Fibroblast of lung (primary cell): ENCODE results near the gene CAMK2G. TPM values are rescaled to one million over a fixed set of nuclear protein-coding genes. Genes with fewer than 3 reads are reported as not detected.

ENCODE experiments used
- DNase-seq, 2 donors: peaks; one replicate each; pipeline versions ENCODE4 v3.0.0 to v3.0.0-alpha.2; 2010; ENCODE audit warnings: low read depth in 2 of 2
- H2AFZ ChIP-seq: 2 replicates; pipeline ENCODE4 v1.5.1; 2012; ENCODE audit warnings: low read length, control low read depth, inconsistent platforms
- H3K27ac ChIP-seq: 2 replicates; pipeline ENCODE4 v1.5.1; 2011; ENCODE audit warnings: low read length, control low read depth; ENCODE audit not compliant: insufficient read depth
- H3K27me3 ChIP-seq: 2 replicates; pipeline ENCODE4 v1.5.1; 2011; ENCODE audit warnings: mild to moderate bottlenecking, low read length; ENCODE audit not compliant: control insufficient read depth, insufficient read depth
- H3K36me3 ChIP-seq: 2 replicates; pipeline ENCODE4 v1.5.1; 2011; ENCODE audit warnings: low read length; ENCODE audit not compliant: control insufficient read depth, insufficient read depth
- H3K4me1 ChIP-seq: 2 replicates; pipeline ENCODE4 v1.5.1; 2011; ENCODE audit warnings: low read length; ENCODE audit not compliant: control insufficient read depth, insufficient read depth; ENCODE audit errors: extremely low read depth
- H3K4me2 ChIP-seq: 2 replicates; pipeline ENCODE4 v1.5.1; 2011; ENCODE audit warnings: low read length, control low read depth; ENCODE audit not compliant: insufficient read depth; ENCODE audit errors: extremely low read depth
- H3K4me3 ChIP-seq, 4 experiments: fragments of 200-600 bp in 1 of 4; sonication (generic) in 1 of 4; replicated peaks in 1 of 4; 2 replicates each; pipeline ENCODE4 v1.5.1; 2011 to 2016; ENCODE audit warnings: low read length in 4 of 4, low read depth in 3 of 4, mild to moderate bottlenecking in 3 of 4, control low read depth in 2 of 4, inconsistent platforms in 1 of 4, mixed read lengths in 1 of 4; ENCODE audit not compliant: insufficient read depth in 1 of 4; ENCODE audit errors: control extremely low read depth in 1 of 4
- H3K79me2 ChIP-seq: 2 replicates; pipeline ENCODE4 v1.5.1; 2012; ENCODE audit warnings: mild to moderate bottlenecking, low read length, inconsistent platforms; ENCODE audit not compliant: control insufficient read depth, insufficient read depth
- H3K9ac ChIP-seq: 2 replicates; pipeline ENCODE4 v1.5.1; 2011; ENCODE audit warnings: mild to moderate bottlenecking, low read length, control low read depth; ENCODE audit not compliant: insufficient read depth
- H3K9me3 ChIP-seq: 2 replicates; pipeline ENCODE4 v1.5.1; 2012; ENCODE audit warnings: low read depth, low read length; ENCODE audit not compliant: control insufficient read depth, insufficient read depth
- H4K20me1 ChIP-seq: 2 replicates; pipeline ENCODE4 v1.5.1; 2011; ENCODE audit warnings: low read length; ENCODE audit not compliant: control insufficient read depth, insufficient read depth; ENCODE audit errors: extremely low read depth
- CTCF ChIP-seq, 2 donors: IDR thresholded peaks in 1 of 2; conservative IDR thresholded peaks in 1 of 2; 1 replicate in 1 of 2; 2 replicates in 1 of 2; pipeline ENCODE4 v1.5.1; 2011 to 2012; ENCODE audit warnings: low read length in 2 of 2, control low read depth in 1 of 2, inconsistent platforms in 1 of 2, low read depth in 1 of 2, mild to moderate bottlenecking in 1 of 2
- EZH2 ChIP-seq: IDR thresholded peaks from 2 replicates; pipeline ENCODE4 v1.5.1; 2012; ENCODE audit warnings: low read length, control low read depth, mild to moderate bottlenecking; ENCODE audit errors: missing control alignments
- polyA plus RNA-seq, 2 donors: library from polyadenylated mRNA; depleted of rRNA in 1 of 2; stranded (reverse) in 1 of 2; unstranded in 1 of 2; fragments of >200 nt; gene quantifications; 2 replicates each; pipeline ENCODE4 v1.2.1, GENCODE V29; 2011 to 2012; ENCODE audit warnings: missing spikeins in 1 of 2
- total RNA-seq: library from RNA; depleted of rRNA; stranded (reverse); fragments of >200 nt; gene quantifications from 2 replicates; pipeline ENCODE4 v1.2.1, GENCODE V29; 2014

CAMK2G gene
- total and polyA plus RNA-seq, 2 donors (not counting 1 experiment from before 2014, with no cell fraction given), result 25.9 to 32.2 TPM

- DNase-seq, result no peak
- no peak for TF ChIP-seq CTCF (conservative IDR thresholded peaks at IDR 0.05 in 1 of 2, IDR thresholded peaks at IDR 0.05 in 1 of 2; ENCODE audit: low read depth in 1 of 2, low read length in 2 of 2)
- TF ChIP-seq EZH2, result no peak
- Histone ChIP-seq H3K4me1 (no peaks in the 10 kb centered on the region), H2AFZ (no peak overlapping the region), H3K27ac (no peak overlapping the region), H3K9me3 (no peaks in the 10 kb centered on the region), H3K36me3 (no peaks in the 10 kb centered on the region), H3K4me3 (no peak overlapping the region), H3K27me3 (no peaks in the 10 kb centered on the region), H3K9ac (no peak overlapping the region), H3K79me2 (peaks cover 6% of the 10 kb centered on the region), H3K4me2 (no peak overlapping the region), H4K20me1 (peaks cover 2% of the 10 kb centered on the region)
Observed at GRCh38 chr10:73877533-73878160, 3.3 kb upstream of the CAMK2G start.

- Histone ChIP-seq H3K4me2 (no peak overlapping the region), H3K27ac (no peak overlapping the region), H3K27me3 (no peaks in the 10 kb centered on the region), H3K4me1 (peaks cover 2% of the 10 kb centered on the region), H3K9ac (no peak overlapping the region), H3K9me3 (no peaks in the 10 kb centered on the region), H3K4me3 (no peak overlapping the region), H3K79me2 (peaks cover 6% of the 10 kb centered on the region), H2AFZ (no peak overlapping the region), H4K20me1 (peaks cover 2% of the 10 kb centered on the region), H3K36me3 (peaks cover under 1% of the 10 kb centered on the region)
- DNase-seq, result peak in 1 of 2 donors; percentile 45
- no peak for TF ChIP-seq CTCF (conservative IDR thresholded peaks at IDR 0.05 in 1 of 2, IDR thresholded peaks at IDR 0.05 in 1 of 2; ENCODE audit: low read depth in 1 of 2, low read length in 2 of 2)
- no peak for TF ChIP-seq EZH2
Observed at GRCh38 chr10:73876971-73877370, 2.6 kb upstream of the CAMK2G start.

- Histone ChIP-seq H3K79me2 (peaks cover 7% of the 10 kb centered on the region), H3K36me3 (peaks cover 2% of the 10 kb centered on the region), H3K4me1 (peaks cover 3% of the 10 kb centered on the region), H3K9me3 (no peaks in the 10 kb centered on the region), H3K4me2 (no peak overlapping the region), H3K4me3 (no peak overlapping the region), H3K27ac (no peak overlapping the region), H4K20me1 (peaks cover 2% of the 10 kb centered on the region), H3K27me3 (no peaks in the 10 kb centered on the region), H2AFZ (no peak overlapping the region), H3K9ac (no peak overlapping the region)
- DNase-seq, result no peak
- TF ChIP-seq CTCF (conservative IDR thresholded peaks at IDR 0.05 in 1 of 2, IDR thresholded peaks at IDR 0.05 in 1 of 2; ENCODE audit: low read depth in 1 of 2, low read length in 2 of 2), result no peak
- no peak for TF ChIP-seq EZH2
Observed at GRCh38 chr10:73876566-73876965, 2.2 kb upstream of the CAMK2G start.
